Measurements from ENCODE around the gene KCNG2. TPM values are rescaled to one million over a fixed set of nuclear protein-coding genes. Genes with fewer than 3 reads are reported as not detected.
"Not testable (repeated sequence)": the region's sequence is repeated elsewhere in the genome, so short reads cannot be mapped to it uniquely, and the experiment has no call there.

Gene KCNG2, protein sequence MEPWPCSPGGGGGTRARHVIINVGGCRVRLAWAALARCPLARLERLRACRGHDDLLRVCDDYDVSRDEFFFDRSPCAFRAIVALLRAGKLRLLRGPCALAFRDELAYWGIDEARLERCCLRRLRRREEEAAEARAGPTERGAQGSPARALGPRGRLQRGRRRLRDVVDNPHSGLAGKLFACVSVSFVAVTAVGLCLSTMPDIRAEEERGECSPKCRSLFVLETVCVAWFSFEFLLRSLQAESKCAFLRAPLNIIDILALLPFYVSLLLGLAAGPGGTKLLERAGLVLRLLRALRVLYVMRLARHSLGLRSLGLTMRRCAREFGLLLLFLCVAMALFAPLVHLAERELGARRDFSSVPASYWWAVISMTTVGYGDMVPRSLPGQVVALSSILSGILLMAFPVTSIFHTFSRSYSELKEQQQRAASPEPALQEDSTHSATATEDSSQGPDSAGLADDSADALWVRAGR
- total RNA-seq = not detected
- long read RNA-seq = 0 reads

DNA sequence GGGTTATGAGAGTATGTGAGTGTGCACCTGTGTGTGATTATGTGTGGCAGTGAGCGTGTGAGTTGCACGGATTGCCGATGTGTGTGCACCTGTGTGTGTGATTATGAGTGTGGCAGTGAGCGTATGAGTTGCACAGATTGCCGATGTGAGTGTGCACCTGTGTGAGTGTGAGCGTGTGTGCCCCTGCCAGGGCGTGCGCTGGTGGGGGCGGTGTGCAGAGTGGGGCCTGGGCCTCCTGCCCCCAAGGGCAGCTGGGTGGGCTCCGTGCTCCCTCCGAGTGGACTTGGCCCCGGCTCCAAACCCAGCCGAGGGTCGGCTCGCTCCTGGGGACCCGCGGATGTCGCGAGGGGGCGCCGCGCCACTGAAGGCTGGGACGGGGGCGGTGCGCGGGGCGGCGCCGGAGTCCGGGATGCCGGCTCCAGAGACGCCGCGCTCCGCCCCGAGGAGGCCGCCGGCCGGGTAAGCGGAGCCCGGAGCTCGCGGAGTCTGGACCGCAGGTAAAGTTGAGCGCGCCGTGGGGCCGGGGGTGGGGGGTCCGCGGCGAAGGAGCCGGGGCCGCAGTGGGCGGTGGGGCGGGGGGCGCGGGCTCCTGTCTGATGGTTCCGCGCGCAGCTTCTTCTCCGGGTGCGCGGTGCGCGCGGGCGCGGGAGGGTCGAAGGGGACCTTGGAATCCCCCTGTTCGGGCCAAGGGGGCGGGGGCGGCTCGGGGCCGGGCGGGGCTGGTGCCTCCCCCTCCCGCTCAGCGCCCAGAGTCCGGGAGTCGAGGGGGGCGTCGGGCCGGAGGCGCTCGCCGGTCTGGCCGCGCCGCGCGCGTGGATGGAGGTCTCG, at the start of gene KCNG2:
Gene KCNG2, plus strand, starts transcription at position 421 of the 828 bp plus-strand sequence. CDS start 65,730 bp downstream, outside the sequence.
- no peak for DNase-seq
- peak; percentile 66 for ATAC-seq (ENCODE audit: poor library complexity)
- intact Hi-C loops (cut with DNase I) = no loop called here

DNA sequence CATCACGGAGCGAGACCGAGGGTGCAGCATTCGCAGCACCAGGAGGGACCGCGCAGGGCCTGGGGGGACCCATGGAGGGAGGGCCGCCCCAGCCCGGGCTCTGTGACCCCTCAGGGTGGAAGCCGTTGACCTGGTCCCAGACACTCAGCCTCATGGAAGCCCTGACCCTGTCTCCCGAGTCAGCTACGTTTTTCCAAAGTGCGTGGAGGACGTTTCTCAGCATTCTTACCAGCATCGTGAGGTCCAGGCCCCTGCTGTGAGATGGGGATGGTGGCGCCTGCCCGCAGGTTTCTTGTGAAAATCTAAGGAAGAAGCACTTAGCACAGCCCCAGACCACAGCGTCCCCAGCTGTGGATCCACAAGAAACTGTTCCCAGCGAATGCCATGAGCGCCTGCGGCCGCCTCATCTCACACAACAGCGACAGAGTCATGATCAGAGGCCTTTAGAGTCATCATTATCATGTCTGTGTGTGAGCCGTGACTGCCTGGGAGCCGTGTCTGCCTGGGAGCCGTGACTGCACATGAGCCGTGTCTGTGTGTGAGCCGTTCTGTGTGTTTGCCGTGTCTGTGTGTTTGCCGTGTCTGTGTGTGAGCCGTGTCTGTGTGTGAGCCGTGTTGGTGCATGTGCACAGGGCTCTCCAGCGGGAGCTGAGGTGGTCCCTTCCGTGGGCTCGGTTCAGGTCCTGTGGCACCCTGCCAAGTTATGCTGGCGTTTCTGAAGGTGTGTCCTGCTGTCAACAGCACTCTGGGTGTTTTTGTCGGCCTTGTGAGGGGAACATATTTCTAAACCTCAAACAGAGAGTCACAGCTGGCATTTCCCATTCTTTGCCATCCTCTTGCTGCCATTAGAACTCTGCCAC, 49.2 kb upstream of the KCNG2 start:
- intact Hi-C loops (cut with DNase I) = no loop called here
- DNase-seq = no peak
- no peak for ATAC-seq (ENCODE audit: poor library complexity)

DNA sequence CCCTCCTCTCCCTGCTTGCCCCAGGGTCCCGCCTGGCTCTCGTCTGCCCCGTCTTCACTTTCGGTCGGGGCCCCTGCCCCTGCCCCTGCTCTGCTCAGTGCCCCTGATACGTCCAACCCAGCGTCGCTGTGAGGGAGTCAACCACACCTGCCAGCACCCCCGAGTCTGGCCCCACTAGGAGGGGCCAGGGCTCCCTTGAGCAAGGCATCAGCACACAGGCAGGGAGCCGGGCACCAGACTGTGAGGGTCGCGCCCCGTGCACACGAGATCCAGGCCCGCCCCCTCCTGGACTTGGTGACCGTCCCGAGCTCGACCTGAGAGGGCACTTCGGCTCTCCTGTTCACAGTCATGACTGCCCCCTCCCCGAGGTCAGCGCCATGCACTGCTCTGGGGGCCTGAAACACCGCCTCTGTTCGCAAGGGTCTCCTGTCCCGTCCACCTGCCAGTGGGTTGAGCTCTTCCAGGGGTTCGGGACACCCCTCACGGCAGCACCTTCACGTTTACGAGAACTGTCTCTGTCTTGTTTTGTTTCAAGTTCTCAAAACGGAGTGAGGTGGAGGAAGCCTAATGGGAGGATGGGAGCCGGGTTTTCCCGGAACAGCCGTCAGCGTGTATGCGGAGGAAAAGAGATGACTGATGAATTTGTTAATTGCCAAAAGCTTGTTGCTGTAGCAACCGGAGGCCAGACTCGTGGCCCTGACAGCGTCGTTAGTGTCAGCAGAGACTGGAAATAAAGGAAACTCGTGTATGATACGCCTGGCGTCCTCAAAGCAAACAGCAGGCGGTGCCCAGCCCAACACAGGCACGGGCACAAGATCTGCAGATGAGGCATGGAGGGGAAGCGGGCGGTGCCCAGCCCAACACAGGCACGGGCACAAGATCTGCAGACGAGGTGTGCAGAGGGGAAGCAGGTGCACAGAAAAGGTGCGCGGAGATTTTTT, 48.2 kb upstream of the KCNG2 start:
- ATAC-seq (ENCODE audit: poor library complexity) = no peak
- intact Hi-C loops (cut with DNase I) = no loop called here
- no peak for DNase-seq

DNA sequence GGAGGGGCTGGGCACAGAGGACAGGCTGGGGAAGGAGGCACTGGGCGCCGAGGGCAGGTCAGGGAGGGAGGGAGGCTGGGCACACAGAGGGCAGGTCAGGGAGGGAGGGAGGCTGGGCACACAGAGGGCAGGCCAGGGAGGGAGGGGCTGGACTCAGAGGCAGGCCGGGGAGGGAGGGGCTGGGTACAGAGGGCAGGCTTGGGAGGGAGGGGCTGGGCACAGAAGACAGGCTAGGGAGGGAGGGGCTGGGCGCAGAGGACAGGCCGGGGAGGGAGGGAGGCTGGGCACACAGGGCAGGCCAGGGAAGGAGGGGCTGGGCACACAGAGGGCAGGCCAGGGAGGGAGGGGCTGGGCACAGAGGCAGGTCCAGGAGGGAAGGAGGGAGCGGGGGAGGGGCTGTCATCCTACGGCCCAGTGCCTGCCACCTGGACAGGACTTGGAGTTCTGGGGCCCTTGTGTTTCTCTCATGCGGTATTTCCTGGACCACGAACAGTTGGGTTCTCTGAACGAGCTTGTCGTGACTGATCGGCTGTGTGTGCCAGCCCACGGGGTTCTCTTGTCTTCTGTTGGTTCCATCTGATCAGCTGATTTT, 46.7 kb upstream of the KCNG2 start:
- DNase-seq = no peak
- intact Hi-C loops (cut with DNase I) = no loop called here
- peak; percentile 34 for ATAC-seq (ENCODE audit: poor library complexity)

DNA sequence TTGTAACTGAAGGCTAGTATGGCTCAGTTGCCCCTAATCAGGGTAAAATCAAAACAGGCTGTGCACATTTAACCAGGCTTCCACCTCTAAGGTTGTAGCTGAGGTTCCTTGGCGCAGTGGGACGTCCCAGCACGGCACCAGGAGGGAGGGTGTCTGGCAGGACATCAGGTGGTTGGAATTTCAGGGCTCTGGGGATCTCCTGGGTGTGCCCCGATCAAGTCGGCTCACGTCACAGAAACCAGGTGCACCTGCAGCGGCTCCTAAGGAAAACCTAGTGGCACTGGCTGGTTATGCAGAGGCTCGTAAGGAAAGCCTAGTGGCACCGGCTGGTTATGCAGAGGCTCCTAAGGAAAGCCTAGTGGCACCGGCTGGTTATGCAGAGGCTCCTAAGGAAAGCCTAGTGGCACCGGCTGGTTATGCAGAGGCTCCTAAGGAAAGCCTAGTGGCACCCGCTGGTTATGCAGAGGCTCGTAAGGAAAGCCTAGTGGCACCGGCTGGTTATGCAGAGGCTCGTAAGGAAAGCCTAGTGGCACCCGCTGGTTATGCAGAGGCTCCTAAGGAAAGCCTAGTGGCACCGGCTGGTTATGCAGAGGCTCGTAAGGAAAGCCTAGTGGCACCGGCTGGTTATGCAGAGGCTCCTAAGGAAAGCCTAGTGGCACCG, 45.7 kb upstream of the KCNG2 start:
- DNase-seq; intact Hi-C loops (cut with DNase I); ATAC-seq (ENCODE audit: poor library complexity): not testable (repeated sequence)

DNA sequence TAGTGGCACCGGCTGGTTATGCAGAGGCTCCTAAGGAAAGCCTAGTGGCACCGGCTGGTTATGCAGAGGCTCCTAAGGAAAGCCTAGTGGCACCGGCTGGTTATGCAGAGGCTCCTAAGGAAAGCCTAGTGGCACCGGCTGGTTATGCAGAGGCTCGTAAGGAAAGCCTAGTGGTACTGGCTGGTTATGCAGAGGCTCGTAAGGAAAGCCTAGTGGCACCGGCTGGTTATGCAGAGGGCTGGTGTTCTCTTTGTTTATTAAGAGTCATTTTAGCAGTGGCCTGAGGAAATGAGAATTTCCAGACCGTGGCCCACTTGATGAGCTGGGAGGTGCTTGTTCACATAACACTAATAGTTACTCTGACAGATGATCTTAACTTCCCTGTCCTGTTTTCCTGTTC, 44.8 kb upstream of the KCNG2 start:
- ATAC-seq (ENCODE audit: poor library complexity); DNase-seq; intact Hi-C loops (cut with DNase I): not testable (repeated sequence)

DNA sequence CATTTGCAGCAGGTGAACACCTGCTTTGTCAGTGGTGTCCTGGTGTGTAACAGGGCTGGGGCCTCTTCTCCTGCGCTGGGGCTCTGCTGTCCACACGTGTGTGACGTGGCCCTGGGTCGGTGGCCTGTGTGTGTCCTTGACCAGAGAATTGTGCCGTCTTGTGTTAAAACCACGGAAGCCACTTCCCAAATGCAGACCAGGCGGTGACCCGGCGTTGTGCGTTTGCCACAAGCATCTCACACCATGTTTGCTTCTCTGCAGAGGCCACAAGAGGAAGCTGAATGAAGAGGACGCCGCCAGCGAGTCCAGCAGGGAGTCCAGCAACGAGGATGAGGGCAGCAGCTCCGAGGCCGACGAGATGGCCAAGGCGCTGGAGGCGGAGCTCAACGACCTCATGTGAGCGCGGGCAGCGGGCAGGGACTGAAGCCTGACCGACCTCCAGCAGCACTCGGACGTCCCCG, 44.3 kb upstream of the KCNG2 start:
- intact Hi-C loops (cut with DNase I) = no loop called here
- ATAC-seq (ENCODE audit: poor library complexity) (no peak), DNase-seq (no peak)

DNA sequence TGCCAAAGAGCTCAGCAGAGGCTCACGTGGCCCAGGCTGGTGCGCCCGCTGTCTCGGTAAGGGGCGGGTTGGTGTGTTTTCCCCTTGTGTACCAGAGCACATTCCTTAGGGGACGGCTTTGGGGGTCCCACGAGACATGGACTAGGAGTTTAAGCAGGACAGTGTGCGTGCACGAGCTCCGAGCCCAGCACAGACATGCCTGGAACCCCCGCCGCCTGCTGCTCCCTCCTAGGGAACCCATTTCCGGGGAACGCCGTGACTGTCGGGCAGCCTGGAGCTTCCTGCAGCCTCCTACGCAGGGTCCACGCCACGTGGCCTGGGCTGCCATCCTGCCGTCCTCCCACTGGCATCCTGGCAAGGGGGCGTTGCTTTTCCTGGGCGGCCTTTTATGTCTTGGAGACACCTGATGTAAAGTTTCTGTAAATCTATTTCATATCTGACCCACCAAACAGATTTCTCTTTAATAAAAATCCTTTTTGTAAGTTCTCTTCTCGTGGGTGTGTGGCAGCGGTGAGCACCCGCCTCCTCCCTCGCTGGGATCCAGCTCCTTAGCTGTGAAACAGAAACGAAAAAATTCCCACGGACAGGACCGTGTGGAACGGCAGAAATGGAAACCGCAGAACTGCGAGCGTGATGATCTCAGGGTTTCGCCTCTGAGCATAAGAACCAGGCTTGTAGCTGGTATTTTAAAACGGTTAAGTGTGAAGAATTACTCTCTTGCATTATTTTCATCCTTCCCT, 43.5 kb upstream of the KCNG2 start:
- DNase-seq (no peak), ATAC-seq (ENCODE audit: poor library complexity) (no peak)
- intact Hi-C loops (cut with DNase I) = no loop called here

DNA sequence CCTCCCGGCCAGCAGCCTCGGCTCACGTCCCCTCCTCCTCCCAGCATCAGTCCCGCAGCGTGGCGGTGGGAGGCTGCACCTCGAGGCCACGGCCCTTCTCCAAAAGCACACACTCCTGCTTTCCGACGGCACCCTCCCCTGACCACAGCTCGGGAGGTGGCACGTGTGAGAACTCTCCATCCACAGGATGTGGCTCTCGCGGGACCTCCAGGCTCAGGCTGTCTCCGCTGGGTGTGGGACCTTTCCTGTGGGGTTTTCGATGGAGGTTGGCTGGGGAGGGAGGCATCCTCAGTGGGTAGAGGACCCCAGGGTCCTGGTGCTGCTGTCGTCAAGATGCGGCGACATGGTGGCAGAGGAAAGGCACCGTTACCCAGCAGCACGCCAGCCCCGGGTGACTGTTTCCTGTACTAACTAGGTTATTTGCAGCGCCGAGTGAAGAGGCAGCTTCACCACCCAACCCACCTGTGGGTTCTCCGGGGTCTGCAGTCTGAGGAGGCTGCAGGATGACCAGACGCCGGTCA, 42.8 kb upstream of the KCNG2 start:
- no peak for DNase-seq
- no peak for ATAC-seq (ENCODE audit: poor library complexity)
- intact Hi-C loops (cut with DNase I) = no loop called here

DNA sequence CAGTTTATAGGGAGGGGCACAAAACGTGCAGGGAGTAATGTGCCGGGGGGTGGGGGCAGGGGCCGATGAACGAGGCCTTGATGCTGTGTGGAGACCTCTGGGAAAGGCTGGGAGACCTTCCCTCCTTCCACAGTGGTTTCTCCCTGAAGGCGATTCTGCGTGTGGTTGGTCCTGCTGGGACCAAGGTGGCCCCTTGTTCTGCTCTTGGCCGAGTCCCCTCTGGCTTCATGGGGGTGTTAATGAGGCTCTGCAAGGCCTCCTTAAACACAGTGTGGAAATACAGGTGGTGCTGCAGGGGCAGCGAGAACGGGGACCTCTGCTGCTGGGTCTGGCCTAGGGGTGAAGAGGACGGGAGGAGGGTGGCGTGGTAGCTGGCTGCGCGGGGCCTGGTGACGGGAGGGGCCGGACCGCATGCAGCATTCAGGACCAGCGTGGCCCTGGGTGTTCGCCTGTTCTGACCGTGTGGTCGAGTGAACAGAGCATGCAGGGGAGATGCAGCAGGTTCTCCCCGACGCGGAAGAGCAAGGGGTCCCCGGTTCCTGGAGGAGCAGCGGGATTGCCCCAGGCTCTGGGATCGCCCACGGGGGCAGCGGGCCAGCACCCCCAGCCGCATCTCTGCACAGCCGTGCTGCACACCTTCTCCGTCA, 42.1 kb upstream of the KCNG2 start:
- intact Hi-C loops (cut with DNase I) = no loop called here
- no peak for ATAC-seq (ENCODE audit: poor library complexity)
- DNase-seq = no peak

DNA sequence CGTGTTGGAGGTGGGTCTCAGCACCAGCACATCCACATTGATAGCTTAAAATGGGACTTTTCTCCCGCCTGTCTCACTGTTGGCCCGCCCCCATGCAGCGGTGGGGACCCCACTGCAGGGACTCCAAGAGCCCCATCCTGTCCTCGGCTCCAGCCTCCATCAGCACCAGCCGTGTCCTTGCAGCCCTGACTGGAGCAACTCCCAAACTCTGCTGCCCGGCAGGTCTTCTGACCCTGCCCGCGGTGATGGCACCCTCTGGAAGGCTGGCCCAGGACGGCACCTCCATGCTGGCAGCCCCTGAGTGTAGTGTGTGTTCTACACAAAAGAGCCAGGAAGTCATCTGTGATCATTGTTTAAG, 41.6 kb upstream of the KCNG2 start:
- intact Hi-C loops (cut with DNase I) = no loop called here
- no peak for DNase-seq
- no peak for ATAC-seq (ENCODE audit: poor library complexity)

DNA sequence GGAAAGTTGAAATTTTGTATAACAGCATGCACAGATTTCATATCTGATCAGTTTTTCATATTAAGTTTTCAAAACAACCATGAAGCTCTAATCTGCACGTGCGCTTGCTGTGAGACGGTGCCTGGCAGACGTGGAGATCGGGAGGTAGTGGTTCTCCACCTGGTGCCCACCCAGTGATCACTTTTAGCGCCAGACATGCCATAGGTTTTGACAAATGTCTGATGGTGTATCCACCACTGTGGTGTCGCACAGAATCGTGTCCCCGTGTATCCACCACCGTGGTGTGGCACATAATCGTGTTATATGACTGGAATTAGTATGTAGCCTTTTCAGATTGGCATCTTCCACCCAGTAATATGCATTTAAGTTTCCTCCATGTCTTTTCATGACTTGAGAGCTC, 40.9 kb upstream of the KCNG2 start:
- DNase-seq (no peak), ATAC-seq (ENCODE audit: poor library complexity) (no peak)
- intact Hi-C loops (cut with DNase I) = no loop called here

DNA sequence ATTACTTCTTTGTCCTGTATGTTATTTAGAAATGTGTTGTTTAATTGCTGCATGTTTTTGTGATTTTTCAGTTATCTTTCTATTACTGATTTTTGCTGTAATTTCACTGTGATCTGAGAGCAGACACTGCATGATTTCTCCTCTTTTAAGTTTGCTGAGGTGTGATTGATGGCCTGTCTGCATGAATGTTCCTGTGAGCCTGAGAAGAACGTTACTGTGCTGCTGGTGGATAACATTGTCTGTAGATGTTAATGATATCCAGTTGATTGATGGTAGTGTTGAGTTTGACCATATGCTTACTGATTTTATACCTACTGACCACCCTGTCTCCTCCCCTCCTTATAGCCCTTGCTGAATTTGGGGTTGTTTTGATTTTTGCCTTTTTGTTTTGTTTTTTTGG, 37.4 kb upstream of the KCNG2 start:
- intact Hi-C loops (cut with DNase I) = no loop called here
- ATAC-seq (ENCODE audit: poor library complexity) (no peak), DNase-seq (no peak)

DNA sequence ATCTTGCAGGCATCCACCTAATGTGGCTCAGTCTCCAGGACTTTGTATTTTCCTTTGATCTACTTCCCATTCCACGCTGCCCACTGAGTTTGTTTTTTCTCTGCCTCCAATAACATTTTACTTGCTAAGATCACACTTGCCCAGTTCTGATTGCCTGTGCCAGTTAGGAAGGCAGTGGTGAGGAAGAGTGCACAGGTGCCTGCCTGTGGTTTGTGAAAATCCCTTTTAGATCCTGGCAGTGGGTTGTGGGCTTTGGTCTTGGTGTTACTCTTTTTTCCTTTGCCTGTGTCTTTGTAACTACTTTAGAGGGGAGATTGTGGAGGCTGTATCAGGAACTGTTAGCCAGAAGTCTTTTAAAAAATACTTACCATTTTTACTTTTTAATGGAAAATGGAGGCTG, 36.9 kb upstream of the KCNG2 start:
- intact Hi-C loops (cut with DNase I) = no loop called here
- no peak for ATAC-seq (ENCODE audit: poor library complexity)
- DNase-seq = no peak

DNA sequence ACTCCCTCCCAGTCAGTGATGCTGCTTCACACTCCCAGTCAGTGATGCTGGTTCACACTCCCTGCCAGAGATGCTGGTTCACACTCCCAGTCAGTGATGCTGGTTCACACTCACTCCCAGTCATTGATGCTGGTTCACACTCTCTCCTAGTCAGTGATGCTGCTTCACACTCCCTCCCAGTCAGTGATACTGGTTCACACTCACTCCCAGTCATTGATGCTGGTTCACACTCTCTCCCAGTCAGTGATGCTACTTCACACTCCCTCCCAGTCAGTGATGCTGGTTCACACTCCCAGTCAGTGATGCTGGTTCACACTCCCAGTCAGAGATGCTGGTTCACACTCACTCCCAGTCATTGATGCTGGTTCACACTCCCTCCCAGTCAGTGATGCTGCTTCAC, 34.3 kb upstream of the KCNG2 start:
- ATAC-seq (ENCODE audit: poor library complexity) = no peak

DNA sequence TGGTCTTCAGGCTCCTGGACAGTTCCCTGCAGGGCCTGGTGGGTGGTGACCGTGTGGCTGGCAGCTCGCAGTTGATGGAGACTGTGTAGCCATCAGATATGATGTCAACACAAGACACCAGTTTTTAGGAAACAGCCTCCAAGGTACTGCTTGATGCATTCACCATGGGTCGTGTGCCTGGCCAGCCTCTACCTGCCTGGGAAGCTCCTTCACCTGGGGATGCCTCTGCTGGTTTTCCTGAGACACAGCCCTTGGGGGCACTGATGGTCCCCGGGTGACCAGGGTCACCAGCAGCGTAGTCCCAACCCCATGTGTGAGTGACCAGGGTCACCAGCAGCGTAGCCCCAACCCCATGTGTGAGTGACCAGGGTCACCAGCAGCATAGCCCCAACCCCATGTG, 33.6 kb upstream of the KCNG2 start:
- DNase-seq (no peak), ATAC-seq (ENCODE audit: poor library complexity) (no peak)
- intact Hi-C loops (cut with DNase I) = no loop called here

More for the DNA sequence above, 34.3 kb upstream of the KCNG2 start:
- intact Hi-C loops (cut with DNase I) = no loop called here
- no peak for DNase-seq
